HG03064 (cell line): ENCODE measurements around the gene CAMTA1.

Source experiments
- ATAC-seq: cut with Tn5 transposase; IDR thresholded peaks from one replicate; pipeline ENCODE4 v1.9.1; 2021; ENCODE audit warnings: low read depth; ENCODE audit not compliant: unreplicated experiment

Gene CAMTA1

GRCh38 chr1:7097938-7098592 lies 312.8 kb downstream of the CAMTA1 start:
- ATAC-seq = no peak

GRCh38 chr1:7098641-7099040 lies 313.4 kb downstream of the CAMTA1 start:
- ATAC-seq = no peak

DNA sequence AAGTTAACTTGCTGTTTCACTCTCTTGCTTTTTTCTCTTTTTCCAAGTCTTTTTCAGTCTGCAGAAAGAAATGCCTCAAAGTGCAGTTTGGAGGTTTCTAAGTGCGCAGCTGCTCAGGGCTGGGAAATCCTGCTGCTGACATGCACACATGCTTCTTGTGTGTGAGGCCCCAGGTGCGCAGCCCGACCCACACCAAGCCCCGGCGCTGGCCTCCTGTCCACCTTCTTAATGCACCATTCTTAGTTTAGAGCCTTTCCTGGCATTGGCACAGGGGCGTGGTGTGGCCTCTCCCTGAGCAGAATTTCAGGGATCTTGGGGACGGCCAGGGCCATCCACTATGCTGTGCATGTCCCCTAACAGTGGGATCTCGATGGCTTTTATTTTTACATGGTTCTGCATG lies 315.2 kb downstream of the CAMTA1 start:
- no peak for ATAC-seq

DNA sequence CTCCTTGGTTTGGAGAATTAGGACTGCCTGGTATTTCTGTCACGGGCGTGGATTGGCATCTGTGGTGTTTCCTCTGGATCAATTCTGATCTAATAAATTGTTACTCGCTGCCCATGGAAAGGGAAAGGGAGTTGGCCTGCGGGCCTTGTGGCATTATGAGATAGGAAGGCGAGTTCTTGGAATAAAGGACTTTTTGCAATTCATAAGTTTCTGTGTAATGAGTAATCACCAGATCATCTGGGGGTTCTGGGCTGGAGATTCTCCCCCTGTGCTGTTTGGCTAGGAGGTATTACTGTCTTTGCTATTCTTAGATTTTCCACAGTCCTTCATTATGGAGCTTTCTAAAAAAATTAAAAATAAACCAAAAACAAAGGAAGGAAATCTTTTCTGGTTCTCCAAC lies 315.9 kb downstream of the CAMTA1 start:
- no peak for ATAC-seq

GRCh38 chr1:7103361-7103782 lies 318.1 kb downstream of the CAMTA1 start:
- no peak for ATAC-seq

- no peak for ATAC-seq
Observed at GRCh38 chr1:7103874-7104273, 318.6 kb downstream of the CAMTA1 start.

GRCh38 chr1:7104339-7104738 lies 319.1 kb downstream of the CAMTA1 start:
- ATAC-seq = no peak

DNA sequence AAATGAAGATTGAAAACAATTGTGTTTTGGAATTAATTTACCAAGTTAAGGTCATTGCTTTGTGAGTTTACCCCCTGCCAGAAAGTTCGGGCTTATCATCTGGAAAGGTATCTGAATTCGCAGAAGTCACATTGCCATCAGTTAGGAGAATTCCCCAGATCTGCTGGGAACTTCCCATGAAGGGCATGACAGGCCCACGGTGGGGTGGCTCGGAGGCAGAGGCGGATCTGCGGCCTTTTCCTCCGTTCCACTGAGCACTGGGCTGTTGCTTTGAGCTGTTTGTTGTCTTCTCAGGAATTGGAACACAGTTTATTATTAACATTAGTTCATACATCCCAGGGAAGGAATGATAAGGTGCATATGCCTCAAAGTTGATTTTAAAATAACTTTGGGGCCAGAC lies 320.0 kb downstream of the CAMTA1 start:
- ATAC-seq = no peak

- ATAC-seq = no peak
Observed at GRCh38 chr1:7106442-7107108, 321.3 kb downstream of the CAMTA1 start.

- no peak for ATAC-seq
Observed at GRCh38 chr1:7107109-7107830, 322.0 kb downstream of the CAMTA1 start.

DNA sequence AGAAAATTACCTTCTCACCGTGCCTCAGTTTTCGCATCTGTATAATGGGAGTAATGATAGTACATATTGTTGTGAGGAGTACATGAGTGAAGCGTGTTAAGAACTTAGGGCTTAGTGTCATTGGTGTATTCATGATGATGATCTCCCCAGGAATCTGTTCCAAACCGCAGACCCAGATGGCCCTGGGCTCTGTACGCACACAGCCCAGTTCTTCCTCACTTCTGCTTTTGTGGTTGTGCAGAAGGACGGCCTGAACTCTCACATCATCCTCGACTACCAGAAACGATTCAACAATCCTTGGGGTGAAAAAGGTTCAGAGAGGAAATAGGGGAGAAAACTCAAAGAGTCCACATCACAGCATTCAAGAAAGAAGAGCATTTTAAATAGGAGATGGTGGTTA lies 323.0 kb downstream of the CAMTA1 start:
- no peak for ATAC-seq

GRCh38 chr1:7109901-7110300 lies 324.6 kb downstream of the CAMTA1 start:
- no peak for ATAC-seq

DNA sequence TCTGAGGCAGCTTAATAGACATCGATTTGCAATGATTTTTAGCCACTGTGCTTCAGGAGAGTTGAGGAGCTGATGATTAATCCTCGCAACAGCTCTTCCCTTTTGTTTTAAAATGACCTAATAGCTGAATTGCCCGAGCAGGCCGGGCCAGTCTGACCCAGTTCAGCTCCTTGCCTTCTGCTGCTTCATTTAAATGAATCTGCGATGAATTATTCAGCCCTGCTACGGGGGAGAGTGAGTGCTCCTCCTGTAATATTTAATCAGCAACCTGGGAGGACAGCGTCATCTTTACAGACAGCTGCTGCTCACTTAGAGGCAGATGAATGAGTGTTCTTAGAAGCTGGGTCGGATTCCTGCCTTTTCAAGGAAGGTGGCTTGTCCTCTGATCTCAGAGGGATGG lies 325.1 kb downstream of the CAMTA1 start:
- ATAC-seq = no peak

GRCh38 chr1:7111853-7112252 lies 326.6 kb downstream of the CAMTA1 start:
- ATAC-seq = no peak

DNA sequence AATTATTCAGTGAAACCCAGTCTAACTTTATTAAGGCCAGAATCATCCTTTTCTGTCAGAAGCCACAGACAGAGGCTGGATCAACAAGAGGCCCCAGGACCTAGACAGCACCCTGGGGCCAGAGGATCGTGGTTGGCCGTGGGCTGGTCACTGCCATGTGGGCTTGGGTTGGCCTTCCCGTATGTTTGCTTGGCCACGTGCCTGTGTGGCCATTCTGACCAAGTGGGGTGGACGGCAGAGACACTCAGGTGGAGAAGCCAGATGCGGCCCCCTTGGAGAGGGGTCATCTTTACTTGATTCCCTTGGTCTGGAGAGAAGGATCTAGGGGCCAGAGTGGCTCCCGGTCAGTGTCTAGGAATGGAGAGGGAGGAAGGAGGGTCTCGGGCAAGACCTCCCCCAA lies 327.9 kb downstream of the CAMTA1 start:
- no peak for ATAC-seq

- no peak for ATAC-seq
Observed at GRCh38 chr1:7113822-7114221, 328.6 kb downstream of the CAMTA1 start.

DNA sequence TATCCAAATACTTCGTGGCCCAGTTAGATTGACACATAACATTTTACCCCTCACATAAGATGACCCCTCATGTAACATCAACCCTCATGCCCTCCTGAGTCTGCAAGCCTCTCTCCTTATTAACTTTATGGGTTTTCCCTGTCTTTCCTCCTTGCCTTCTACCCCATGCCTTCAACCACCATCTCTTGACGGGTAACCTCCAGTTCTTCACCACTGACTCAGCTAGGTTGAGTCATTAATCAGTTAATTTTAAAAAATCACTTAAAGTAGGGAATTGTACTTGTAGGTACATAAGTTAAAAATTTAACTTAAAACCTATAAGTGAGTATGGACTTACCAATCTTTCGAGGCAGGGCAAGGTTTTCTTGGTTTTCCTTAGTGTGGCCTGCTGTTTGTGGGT lies 330.7 kb downstream of the CAMTA1 start:
- no peak for ATAC-seq

- ATAC-seq = no peak
Observed at GRCh38 chr1:7117399-7118281, 332.4 kb downstream of the CAMTA1 start.

GRCh38 chr1:7119156-7119555 lies 333.9 kb downstream of the CAMTA1 start:
- no peak for ATAC-seq

- no peak for ATAC-seq
Observed at GRCh38 chr1:7120863-7121621, 335.8 kb downstream of the CAMTA1 start.
